ENCODE measurements around the gene PLBD2.
A peak's percentile ranks its signal among the peaks of the same experiment; 100 is the strongest.

PLBD2 gene

DNA sequence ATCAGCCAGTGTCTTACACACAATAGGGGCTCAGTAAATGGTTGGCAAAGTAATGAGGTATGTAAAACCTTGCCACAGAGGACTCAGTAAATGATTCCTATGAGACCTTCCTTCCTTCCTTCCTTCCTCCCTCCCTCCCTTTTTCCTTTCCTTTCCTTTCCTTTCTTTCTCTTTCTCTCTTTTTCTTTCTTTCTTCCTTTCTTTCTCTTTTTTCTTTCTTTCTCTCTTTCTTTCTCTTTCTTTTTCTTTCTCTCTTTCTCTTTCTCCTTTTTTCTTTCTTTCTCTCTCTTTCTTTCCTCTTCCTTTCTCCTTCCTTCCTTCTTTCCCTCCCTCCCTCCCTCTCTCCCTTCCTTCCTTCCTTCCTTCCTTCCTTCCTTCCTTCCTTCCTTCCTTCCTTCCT lies 37.8 kb downstream of the PLBD2 start:
- no peak for DNase-seq (ENCODE audit: low spot score)

DNA sequence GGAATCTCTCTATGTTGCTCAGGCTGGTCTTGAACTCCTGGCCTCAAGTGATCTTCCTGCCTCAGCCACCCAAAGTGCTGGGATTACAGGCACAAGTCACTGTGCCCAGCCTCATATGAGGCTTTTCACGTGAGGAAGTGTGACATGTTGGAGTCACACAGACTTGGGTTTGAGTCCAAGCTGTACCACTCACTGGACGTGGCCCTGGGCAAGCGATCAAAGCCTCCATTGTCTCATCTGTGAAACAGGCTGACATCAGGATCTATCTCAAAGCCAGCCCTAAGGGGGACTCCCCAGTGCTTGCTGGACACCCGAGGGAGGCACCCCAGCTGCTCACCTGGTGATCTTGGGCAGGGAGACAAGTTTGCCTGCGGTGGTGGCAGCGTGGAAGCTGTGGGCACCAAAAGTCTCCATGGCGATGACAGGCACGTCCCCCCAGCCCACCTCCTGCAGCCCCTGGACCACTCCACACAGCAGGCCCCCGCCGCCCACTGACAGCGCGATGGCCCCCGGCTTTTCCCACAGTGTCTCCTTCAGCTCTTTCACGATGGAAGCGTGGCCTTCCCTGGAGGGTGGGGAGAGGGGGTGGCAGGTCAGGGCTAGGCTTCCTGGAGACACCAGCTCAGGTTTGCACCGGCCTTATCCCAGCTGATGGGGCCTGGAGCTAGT lies 38.6 kb downstream of the PLBD2 start:
- DNase-seq (ENCODE audit: low spot score) = no peak

DNA sequence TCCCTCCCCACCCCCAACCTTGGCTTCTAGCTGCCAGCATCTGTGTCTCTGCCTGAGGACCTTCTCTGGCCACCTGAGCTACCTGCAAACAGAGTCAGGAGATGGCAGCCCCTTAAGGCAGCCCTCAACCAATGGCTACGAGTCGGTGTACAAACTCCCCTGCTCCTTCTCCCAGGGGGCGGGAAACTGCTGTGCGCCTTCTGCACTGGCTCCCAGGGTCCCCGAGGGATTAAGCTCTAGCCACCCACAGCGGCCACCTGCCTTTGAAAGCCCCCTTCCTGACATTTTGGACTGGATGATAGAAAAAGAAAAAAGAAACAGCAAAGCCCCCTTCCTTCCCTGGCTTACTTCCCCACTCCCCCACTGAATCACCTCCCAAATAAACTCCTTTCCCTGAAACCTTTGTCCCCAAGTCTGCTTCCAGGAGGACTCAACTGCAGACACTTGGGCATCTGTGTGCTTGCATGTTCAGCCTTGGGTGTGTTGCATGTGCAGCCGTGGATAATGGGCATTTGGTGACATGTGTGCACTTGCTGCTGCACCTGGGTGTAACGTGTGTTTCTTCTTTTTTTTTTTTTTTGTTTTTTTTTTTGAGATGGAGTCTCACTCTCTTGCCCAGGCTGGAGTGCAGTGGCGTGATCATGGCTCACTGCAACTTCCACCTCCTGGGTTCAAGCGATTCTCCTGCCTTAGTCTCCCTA lies 39.3 kb downstream of the PLBD2 start:
- no peak for DNase-seq (ENCODE audit: low spot score)

DNA sequence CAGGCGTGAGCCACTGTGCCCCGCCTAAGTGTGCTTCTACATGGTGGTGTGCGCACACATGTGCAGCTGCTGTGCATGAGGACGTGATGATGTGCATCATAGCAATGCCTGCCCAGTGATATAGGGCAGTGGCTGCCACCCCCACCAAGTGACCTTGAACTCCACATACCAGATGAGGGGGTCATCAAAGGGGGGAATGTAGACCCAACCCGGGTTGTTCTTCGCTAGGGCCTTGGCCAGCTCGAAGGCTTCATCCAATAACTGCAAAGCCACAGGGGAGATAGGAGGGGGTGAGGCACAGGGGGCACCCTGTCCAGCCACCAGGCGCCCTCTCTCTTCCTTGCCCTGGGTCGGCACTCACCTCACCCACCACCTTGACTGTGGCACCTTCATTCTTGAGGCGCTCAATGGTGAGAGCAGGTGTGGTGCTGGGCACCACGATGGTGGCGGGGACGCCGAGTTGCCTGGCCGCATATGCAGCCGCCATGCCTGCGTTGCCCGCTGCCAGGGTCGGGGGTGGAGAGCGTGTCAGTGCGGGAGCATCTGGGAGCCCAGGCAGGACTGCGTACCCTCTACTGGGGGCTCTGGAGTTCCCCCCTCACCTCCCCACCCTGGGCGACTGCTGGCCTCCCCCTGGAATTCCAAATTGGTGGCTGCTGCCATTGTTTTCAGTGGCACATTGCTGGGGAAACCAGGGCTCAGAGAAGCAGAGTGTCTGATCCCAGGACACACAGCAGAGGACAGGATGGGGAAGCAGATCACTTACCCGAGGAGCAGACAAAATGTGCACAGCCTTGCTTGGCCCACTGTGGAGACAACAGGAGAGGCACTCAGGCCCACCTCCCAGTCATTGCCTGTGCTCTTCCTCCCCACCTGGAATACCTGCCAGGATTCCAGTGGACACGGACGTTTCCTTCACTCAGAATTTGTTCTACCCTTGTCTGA lies 40.2 kb downstream of the PLBD2 start:
- DNase-seq (ENCODE audit: low spot score) = no peak

DNA sequence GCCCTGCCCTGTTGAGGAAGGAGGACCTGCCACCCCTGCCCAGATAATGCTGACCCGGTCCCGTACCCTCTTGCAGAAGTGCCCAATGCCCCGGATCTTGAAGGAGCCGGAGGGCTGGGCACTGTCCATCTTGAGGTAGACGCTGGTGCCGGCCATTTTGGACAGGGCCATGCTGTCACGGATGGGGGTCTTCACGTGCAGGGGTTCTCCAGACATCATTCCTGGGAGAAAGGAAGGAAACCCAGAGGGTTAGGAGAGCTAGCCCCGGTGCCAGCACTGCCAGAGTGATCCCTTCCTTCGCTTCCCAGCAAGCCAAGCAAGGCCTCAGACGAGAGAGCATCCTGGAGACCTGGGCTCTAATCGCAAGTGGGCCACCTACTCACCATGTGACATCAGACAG lies 41.1 kb downstream of the PLBD2 start:
- DNase-seq (ENCODE audit: low spot score) = no peak

DNA sequence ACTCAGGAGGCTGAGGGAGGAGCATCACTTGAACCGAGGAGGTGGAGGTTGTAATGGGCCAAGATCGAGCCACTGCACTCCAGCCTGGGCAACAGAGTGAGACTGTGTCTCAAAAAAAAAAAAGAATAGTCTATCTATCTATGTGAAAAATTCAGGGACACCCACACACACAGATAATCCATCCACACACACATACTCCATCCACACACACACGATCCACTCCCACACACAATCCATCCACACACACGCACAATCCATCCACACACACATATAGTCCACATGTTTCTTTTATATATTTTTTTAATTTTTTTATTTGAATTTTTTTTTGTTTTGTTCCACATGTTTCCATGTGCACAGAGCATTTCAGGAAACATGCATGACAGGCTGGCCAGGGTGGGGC lies 42.0 kb downstream of the PLBD2 start:
- DNase-seq (ENCODE audit: low spot score) = no peak

DNA sequence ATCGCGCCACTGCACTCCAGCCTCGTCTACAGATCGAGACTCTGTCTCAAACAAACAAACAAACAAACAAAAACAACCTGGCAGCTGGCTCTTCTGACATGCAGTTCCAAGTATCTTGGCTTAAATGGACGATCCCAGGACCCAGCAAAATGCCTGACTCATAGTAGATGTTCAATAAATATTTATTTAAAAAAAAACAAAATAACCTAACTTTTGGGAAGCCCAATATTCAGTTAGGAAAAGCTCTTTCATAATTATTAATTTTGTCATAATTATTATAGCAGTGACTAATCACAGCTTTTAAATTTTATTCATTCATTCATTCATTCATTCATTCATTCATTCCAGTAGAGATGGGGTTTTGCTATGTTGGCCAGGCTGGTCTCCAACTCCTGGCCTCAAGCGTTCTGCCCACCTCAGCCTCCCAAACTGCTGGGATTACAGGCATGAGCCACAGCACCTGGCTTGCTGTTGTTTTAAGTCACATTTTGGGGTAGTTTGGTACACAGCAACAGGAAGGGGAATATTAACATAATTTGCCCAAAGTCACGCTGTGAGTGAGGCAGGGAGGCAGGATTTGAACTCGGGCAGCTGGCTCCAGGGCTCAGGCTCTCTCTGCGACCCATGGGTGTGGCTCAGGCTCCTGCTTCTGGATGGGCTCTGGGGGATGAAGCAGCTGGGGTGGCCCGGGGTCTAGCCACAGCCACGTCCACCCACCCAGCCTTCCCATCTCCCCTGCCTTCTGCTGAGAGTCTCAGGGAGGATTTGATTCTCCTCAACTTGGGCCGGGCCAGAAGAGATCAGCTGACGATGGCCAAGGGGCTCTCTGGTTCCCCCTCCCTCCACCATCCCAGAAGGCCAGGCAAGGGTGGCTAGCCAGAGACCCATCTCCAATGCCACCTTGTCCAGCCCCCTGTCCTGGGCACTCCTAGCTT lies 42.9 kb downstream of the PLBD2 start:
- DNase-seq (ENCODE audit: low spot score) = no peak

DNA sequence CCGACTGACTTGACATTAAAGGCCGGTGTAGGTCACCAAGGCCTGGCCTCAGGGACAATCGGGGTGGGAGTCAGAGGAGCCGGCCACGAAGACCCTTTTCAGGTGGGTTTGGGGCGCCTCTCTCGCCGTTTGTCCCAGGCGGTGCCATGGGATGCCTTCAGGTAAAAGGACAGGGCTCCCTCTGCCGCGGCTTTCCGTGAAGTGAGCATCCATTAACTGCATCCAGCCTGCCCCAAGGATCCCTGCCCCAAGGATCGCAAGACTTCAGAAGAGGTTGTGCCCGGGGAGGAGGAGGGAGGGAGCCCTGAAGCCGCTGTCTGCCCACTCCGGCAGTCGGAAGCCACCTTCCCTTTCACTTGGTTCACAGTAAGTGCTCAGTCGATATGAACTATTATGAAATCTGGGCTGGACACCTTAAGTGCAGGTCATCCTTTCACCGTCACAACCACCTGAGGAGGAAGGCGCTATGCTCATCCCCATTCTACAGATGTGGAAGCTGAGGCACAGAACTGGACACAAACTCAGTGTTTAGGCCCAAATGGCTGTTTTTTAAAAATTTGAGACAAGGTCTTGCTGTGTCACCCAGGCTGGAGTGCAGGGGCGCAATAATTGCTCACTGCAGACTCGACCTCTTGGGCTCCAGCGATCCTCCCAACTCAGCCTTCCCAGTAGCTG lies 44.3 kb downstream of the PLBD2 start:
- DNase-seq (ENCODE audit: low spot score) = no peak

DNA sequence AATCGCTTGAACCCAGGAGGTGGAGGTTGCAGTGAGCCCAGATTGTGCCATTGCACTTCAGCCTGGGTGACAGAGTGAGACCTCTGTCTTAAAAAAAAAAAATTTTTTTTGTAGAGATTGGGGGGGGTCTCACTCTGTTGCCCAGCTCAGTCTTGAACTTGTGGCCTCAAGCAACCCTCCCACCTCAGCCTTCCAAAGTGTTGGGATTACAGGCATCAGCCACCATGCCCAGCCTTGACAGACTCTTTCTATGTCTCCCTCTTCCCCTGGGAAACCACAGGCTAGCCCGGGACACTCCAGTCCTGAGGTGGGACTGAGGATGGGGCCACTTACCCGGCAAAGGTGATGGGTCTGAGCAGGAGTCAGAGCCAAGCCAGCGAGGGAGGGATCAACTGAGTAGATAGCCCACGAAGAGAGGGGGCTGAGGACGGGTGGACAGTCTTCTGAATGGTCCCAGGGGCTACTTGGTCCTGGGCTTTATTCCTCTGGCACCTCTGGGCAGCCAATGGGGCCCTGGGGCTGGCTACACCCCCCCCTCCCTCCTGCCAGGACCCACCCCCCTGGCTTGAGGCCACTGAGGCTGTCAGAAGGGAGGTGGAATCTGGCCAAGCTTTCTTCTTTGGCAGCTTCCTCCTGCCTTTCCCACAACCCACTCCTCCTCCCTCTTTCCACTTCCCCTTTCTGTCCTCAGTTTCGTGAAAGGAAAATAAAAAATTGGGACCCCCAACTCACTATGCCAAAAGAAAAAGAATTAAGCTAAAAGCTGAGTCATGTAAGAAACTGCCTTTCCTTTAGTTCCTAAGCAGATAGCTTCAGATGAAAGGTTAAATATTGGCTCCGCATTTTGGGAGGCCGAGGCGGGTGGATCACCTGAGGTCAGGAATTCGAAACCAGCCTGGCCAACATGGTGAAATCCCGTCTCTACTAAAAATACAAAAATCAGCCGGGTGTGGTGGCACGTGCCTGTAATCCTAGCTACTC lies 45.3 kb downstream of the PLBD2 start, which contains the start of gene SDS:
SDS (minus strand) TSS at position 453 of the 981 bp plus-strand sequence. CDS start 4,179 bp downstream, outside the sequence.
- DNase-seq (ENCODE audit: low spot score) = no peak

DNA sequence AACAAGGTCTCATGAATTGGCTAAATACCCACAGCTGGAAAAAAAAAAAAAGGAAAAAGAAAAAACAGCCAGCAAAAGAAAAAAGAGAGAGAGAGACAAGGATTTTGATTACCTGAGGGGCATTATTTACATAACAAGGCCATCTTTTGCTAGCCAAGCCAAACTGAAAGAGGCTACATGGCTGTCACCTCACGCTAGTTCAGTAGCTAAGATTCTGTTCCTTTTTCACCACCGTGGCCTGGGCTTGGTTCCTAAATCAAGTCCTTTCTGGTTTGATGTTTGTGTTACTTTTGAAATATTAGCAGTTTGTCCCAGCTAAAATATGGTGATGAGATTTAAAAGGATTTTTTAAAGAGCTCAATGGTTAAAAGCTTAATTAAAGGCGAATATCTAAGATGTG lies 47.3 kb downstream of the PLBD2 start:
- no peak for DNase-seq (ENCODE audit: low spot score)

DNA sequence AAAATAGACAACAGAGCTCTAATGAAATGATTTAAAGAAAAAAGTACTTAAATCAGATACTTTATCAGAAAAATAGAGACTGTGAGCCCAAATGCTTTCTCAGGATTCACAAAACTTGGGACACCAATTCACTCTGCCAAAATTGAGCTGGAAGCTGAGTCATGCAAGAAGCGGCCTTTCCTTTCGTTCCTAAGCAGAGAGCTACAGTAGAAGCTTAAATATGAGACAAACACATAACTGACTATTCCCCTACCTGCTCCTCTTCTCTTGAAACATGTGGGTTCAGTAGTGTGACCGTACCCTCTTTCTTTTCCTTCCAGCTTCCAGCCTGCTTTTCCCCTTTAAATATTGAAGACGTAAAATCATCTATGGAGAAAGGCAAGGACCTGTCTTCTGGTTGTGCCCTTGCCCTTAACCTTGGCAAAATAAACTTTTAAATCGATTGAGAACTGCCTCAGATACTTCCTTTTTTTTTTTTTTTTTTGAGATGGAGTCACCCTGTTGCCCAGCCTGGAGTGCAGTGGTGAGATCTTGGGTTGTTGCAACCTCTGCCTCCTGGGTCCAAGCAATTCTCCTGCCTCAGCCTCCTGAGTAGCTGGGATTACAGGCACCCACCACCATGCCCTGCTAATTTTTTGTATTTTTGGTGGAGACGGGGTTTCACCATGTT lies 49.7 kb downstream of the PLBD2 start:
- peak; percentile 37 for DNase-seq (ENCODE audit: low spot score)

DNA sequence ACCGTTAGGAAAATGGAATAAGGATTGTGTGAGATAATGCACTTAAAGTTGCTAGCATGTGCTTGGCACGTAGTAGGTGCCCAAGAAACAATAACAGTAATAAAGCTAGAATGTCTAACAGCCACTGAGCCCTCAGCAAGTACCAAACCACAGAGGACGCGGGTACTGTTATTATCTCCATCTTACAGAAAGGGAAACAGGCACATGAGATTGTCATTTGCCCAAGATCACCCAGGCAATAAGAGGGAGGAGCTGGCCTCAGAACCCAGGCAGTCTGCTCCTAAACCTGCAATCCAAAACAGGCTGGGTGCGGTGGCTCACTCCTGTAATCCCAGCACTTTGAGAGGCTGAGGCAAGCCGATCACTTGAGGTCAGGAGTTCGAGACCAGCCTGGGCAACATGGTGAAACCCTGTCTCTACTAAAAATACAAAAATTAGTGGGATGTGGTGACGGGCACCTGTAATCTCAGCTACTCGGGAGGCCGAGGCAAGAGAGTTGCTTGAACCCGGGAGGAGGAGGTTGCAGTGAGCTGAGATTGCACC lies 50.4 kb downstream of the PLBD2 start:
- DNase-seq (ENCODE audit: low spot score) = no peak

DNA sequence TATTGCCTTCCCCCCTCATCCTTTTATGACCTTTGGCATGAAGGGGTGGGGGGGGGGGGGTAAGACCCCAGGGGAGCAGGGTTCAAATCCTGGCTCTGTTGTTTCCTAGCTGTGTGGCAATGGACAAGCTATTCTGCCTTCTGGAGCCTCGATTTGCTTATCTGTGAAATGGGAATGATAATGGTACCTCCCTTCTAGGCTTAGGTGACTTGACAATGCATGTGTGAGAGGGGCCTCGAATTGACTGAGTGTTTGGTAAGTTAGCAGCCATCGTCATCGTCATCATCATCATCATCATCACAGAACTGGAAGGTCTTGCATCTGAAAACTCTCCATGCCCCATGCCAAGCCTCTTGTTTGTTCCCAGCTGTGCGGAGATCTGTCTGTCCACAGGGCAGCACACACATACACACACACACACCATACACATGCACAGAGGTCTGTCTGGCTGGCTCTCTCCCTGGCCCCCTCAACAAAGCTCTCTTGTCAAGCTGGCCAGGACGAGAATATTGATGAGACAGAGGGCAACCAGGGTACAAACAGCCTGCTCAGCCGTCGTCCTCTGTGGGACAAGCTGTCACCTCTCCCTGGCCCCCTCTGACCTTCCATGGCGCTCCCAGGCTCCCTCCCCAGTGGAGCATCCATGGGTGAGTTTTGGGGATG lies 51.2 kb downstream of the PLBD2 start:
- no peak for DNase-seq (ENCODE audit: low spot score)

DNA sequence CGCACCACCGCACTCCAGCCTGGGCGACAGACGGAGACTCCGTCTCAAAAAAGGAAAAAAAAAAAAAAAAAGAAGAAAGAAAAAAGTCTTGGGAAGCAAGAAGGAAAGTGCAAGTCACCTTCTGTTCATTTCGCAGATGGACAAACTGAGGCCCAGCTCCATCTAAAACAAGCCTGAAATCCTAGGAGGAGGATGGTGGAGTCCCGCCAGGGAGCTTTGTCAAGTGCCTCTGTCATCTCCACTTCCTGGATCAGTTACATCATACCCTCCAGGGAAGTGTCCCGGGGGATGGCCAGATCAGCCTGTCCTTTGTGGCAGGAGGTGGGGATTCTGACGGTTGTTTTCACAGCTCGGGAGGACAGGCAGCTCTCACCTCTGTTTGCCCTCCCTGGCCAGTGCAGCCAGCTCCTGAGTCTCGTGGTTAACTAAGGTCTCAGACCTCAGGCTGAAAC lies 55.1 kb downstream of the PLBD2 start:
- DNase-seq (ENCODE audit: low spot score) = no peak

DNA sequence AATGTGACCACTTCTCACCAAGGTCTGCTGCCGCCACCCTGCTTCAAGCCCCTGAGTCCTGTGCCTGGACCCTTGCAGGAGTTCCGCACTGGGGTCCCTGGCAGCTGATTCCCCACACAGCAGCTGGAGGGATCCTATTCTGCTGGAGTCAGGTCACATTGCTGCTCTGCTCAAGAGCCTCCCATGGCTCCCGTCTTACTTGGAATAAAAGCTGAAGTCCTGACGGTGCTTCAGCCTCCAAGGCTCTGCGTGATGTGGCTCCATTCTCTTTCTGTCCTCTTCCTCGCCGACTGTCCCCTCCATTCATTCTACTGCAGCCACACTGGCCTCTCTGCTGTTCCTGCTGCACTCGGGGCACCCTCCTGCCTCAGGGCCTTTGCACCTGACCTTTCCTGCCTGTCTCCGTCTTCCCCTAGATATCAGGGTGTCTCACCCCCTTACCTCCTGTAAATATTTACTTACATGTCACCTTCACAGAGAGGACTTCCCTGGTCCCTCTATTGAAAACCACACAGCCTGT lies 56.2 kb downstream of the PLBD2 start:
- DNase-seq (ENCODE audit: low spot score) = no peak

DNA sequence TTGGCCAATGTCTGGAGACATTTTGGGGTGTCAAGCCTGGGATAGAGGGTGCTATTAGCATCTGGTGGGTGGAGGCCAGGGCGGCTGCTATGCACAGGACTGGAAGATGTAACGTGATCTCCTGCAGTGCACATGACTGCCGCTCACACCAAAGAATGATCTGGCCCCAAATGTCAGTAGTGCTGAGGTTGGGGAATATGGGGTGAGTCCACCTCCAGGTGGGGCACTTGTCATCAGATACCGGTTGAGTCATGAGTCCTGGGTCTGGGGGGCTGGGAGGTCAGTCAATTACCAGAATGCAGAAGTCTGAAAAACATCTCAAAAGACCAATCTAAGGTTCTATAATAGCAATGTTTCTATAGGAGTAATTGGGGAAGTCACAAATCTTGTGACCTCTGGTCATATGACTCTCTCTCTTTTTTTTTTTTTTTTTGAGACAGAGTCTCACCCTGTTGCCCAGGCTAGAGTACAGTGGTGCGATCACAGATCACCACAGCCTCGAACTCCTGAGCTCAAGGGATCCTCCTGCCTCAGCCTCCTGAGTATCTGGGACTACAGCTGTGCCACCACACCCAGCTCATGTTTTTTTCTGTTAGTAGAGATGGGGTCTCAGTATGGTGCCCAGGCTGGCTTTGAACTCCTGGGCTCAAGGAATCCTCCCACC lies 57.8 kb downstream of the PLBD2 start:
- DNase-seq (ENCODE audit: low spot score) = peak; percentile 24

DNA sequence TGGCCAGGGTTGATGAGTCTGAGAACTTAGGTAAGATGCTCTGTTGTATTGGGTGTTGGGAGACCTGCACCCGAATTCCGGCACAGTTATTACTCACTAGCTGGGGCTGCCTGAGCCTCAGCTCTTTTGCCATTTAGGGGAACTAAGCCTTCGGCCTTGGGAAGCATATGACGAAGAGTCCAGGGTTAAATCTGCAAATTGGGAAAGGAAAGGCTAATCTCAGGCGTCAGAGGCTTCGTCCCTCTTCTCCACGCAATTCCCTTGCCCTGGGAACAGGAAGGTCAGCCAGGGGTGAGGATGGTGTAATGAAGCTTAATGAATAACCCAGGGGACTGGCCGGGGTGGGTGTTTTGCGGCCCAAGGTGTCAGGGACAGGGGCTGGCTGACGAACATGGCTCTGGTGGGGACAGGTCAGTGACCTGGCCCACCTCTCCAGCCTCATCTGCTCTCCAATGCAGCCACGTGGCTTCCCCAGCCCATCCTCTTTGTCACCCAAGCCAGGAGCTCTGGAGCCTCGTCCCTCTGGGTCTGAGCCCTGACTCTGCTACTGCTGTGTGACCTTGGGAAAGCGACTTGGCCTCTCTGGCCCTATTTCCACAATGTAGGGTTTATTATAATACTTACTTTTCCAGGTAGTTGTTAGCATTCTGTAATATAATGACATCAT lies 60.0 kb downstream of the PLBD2 start:
- no peak for DNase-seq (ENCODE audit: low spot score)
